CD4-positive, alpha-beta T cell treated with Interferon gamma for 1 hour (primary cell): ENCODE measurements around the gene TRPM6.

Experiments used
- DNase-seq: peaks from one replicate; pipeline ENCODE4 v3.0.0-alpha.2; 2020

Gene TRPM6

DNA sequence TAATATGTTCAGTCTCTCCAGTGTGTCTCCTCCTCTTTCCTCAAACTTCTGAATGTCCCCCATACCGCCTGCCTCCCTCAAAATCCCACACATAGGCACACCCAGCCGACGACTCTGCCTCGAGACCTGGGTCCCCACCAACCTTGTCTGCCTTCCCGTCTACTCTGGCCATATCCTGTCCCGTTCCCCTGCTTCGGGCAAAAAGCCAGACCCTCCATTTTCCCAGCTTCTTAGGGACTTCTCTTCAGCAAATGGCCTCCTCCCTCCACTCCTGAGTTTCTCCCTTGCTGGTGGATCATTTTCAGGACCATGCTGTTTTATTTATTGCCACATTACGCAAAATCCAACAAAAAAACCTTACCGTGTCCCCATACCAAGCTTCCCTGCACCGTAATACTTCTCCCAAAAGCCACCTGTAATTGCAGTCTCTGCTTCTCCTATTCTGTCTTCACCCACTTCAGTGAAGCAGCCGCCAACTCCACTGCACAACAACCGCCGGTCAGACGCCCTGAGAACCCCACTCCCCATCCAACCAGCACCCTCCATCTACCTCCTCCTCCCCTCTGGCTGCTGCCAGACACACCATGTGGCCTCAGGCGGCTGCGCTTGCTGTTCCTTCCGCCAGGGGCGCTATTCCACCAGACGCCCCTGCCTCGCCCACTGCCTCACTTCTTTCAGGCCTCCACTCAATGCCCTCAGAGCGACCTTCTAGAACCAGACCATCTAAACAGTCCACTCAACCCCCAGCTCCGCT is 117.0 kb downstream of the TRPM6 start:
- DNase-seq, result no peak

GRCh38 chr9:74765481-74765971 is 122.2 kb downstream of the TRPM6 start:
- no peak for DNase-seq

DNA sequence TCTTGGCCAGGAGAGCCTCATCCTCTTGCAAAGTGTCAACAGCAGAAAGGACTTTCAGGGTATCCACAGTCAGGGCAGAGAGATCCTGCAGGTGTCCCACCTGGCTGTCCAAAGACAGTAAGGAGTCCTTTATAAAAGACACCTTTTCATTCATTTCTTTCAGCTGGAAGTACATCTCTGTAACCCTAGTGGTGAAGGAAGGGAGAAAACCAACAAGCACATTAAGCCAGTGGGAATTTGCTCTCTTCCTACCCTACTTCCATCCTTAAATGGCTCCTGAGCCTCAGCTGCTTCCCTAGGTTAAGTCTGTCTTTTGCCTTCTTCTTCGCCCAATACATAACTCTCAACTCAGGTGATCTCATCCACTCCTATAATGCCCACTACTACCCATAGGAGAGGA is 124.8 kb downstream of the TRPM6 start:
- DNase-seq, result no peak

GRCh38 chr9:74760031-74760700 is 127.6 kb downstream of the TRPM6 start:
- DNase-seq, result no peak

- no peak for DNase-seq
These were observed 131.7 kb downstream of the TRPM6 start for GRCh38 chr9:74755999-74756398.

GRCh38 chr9:74755355-74755754 is 132.4 kb downstream of the TRPM6 start:
- no peak for DNase-seq

DNA sequence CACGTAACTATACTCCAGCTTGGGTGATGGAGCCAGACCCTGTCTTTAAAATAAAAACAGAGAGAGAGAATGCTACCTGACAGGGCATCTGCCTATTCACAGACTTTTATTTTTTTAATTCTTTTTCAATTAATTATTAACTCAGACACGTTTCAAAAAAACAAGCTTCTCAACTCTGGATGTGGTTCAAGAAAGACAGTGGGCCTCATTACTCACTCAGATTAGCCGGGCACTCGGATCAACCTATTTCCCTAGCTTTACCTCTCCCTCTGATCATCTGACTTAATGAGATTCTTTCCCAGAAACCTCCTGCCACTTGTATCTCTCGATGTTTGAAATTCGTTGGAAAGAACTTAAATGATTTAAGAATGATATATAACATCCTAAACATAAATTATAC is 134.1 kb downstream of the TRPM6 start:
- no peak for DNase-seq

GRCh38 chr9:74748966-74749365 is 138.8 kb downstream of the TRPM6 start:
- no peak for DNase-seq

- no peak for DNase-seq
These were observed 144.7 kb downstream of the TRPM6 start for GRCh38 chr9:74742792-74743730.

- DNase-seq, result no peak
These were observed 145.4 kb downstream of the TRPM6 start for GRCh38 chr9:74742191-74742790.

GRCh38 chr9:74736646-74737045 is 151.1 kb downstream of the TRPM6 start:
- no peak for DNase-seq

DNA sequence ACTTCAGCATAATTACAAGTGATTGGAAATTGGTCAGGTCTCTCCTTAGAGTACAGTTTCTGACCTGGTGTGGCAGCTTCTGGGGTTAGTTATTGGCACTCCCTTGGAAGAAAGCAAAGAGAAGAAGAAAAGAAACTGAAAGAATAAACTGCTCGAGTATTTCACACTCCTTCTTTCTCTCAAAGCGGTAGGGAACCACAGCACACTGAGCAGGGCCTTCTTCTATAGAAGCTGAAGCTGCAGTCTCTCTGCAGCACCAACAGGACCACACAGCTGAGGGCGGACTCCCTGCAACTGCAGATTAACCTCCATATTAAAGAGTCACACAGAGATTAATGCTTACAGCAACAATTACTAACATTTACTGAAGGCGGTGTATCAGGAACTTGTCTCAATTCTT is 152.0 kb downstream of the TRPM6 start:
- DNase-seq, result no peak

DNA sequence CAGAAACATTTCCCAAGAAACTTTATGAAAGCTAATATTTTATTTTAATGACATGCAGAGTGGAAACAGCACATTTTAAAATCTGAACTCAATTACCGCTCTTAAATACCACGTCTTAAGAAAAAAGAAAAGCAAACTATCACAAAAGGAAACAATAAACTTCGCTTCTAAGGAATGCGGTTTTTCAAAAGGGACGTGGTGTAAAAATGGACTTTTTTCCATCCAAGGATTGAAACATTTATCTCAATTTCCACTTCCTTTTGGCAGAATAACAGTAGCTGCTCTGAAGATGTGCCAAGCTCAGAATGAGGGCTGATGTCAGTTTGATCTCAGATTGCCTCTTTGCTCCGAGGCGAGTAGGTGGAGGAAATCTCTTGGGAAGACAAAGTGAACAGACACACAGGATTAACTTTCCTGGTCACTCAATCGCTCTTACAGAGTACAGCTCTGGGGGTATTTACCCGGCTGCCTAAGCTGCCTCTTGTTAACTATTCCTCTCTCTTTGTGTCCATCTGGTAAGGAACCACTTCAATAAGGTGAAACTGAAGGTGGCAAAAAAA is 158.5 kb downstream of the TRPM6 start:
- DNase-seq, result no peak

- no peak for DNase-seq
These were observed 159.5 kb downstream of the TRPM6 start for GRCh38 chr9:74728176-74728575.

GRCh38 chr9:74726581-74726980 is 161.1 kb downstream of the TRPM6 start:
- DNase-seq, result no peak

DNA sequence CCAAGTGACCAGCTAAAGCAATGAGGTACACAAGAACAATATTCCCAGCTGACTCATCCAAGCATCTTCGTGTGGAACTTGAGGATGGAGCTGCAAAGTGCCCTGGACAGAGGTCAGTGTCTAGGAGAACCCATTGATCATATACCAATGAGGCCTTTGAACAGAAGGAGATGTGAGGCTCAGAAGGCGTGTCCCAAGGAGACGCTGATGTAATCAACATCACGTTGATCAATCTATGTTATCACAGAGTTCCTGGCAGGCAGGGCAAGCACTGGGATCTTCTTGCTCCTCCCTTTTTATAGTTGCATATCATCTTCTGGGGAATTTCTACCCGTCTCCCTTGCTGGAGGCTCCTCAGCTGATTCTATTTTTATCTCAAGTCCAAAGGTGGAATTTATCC is 163.4 kb downstream of the TRPM6 start:
- no peak for DNase-seq

DNA sequence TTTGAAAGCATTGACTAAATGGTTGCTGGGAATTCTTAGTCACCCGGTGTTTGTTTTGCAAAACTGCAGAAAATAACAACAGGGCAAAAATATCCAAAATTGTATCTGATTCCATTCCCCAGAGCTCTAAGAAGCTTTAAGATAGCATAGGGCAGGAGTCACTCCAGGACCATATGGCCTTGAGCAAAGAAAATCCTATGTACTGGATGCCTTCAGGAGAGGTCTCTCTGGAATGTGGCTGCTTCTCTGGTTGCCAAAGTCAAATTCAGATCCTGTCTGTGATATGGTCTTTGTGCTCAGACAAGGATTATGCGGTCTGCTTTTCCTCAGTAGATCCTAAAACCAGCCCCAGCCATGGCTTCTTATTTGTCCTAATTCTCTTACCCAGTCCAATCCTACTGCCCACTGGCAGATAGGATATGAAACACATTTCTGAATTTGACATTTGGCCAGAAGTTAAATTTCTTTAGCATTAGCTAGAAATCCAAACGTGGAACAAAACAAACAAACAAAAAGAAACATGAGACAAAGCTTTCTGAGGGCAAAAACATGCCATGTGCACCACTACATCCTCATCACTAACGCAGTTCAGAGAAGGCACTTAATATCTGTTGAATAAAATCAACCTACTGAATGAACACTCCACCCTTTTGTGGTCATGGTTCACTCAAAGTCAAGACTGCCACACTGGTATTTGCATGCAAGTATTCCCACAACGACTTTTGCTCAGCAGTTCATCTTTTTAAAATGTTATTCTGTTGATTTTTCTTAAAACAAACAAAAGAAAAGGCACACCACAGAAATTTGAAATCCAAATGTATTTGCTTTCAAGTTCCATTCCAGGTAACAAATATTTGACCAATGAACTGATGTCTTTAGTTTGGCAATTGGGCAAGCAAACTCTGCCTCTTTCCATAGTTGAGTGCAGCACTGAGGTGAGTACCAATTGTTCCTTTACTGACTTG is 165.7 kb downstream of the TRPM6 start:
- DNase-seq, result no peak

GRCh38 chr9:74719306-74719705 is 168.4 kb downstream of the TRPM6 start:
- no peak for DNase-seq

GRCh38 chr9:74718709-74719108 is 169.0 kb downstream of the TRPM6 start:
- no peak for DNase-seq

DNA sequence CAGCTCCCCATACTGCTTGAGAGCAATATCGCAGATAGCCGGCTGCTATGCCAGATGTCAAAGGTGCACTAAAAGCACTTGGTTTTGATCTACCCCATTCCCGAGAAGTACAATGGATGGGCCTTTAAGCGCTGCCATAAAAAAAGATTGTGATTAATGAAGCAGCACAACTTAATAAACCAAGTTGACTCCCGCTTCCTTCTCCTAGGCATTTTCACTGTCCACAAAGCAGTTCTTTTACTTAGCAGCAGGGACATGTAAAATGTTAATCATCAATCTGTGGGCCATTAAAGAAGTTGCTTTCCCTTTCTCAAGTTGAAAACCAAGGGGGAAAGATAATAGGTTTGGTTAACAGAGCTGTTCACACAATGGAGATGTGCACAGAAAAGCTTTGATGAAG is 176.4 kb downstream of the TRPM6 start:
- DNase-seq, result no peak

DNA sequence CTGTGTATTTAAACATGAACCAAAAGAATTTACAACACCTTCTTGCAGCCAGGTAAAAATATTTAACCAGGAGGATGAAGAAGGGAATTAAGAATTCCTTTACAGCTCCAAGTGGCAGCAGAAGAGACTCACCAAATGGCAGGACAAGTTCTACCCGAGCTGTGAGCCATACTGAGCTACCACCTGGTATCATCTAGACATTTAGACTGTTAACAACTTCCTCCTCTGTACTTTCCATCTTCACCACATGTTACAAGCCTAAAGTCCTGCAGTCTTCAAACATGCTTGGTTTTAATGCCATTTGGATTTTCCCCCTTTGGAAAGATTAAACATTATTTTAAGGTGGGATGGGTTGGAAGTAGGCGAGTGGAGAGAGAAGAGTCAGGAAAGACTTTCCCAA is 190.2 kb downstream of the TRPM6 start:
- no peak for DNase-seq
